Measurements from ENCODE around the gene LIX1L.

DNA sequence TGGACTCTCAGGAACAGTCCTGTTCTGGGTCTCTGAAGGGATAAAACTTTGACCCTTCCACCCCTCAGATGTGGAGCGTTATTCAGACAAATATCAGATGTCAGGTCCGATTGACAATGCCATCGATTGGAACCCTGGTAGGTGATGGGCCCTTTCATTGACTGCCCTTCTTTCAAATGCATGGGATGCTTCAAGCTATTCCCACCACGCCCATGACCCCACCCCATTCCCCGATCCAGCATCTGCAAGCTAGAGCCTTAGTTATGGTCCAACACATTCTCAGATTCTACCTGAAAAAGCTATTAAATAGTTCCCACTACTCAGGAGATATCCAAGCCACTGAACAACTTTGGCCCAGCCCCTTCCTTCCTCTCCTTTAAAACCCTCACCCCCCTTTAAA is 19.2 kb upstream of the LIX1L start:
- TF ChIP-seq, protein P1, sequence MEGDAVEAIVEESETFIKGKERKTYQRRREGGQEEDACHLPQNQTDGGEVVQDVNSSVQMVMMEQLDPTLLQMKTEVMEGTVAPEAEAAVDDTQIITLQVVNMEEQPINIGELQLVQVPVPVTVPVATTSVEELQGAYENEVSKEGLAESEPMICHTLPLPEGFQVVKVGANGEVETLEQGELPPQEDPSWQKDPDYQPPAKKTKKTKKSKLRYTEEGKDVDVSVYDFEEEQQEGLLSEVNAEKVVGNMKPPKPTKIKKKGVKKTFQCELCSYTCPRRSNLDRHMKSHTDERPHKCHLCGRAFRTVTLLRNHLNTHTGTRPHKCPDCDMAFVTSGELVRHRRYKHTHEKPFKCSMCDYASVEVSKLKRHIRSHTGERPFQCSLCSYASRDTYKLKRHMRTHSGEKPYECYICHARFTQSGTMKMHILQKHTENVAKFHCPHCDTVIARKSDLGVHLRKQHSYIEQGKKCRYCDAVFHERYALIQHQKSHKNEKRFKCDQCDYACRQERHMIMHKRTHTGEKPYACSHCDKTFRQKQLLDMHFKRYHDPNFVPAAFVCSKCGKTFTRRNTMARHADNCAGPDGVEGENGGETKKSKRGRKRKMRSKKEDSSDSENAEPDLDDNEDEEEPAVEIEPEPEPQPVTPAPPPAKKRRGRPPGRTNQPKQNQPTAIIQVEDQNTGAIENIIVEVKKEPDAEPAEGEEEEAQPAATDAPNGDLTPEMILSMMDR (IDR thresholded peaks at IDR 0.05): no peak
- TF ChIP-seq POLR2A (IDR thresholded peaks at IDR 0.05): no peak
